SU-DHL-6 (cell line): ENCODE data around the gene BBS7.

Experiments used
- CTCF ChIP-seq: fragments of 200-600 bp; sonication (generic); IDR thresholded peaks from one replicate; pipeline ENCODE4 v1.5.1; 2017; ENCODE audit warnings: antibody characterized with exemption, mild to moderate bottlenecking, low read length, moderate library complexity; ENCODE audit not compliant: insufficient read depth, poor library complexity, severe bottlenecking
- EZH2phosphoT487 ChIP-seq: fragments of 200-600 bp; sonication (generic), shearing (Covaris generic); conservative IDR thresholded peaks from 2 replicates; pipeline ENCODE4 v1.6.1; 2018; ENCODE audit warnings: mild to moderate bottlenecking, antibody characterized with exemption, low read length, moderate library complexity, mixed read lengths

GRCh38 chr4:121827853-121828252 is 42.4 kb downstream of the BBS7 start:
- TF ChIP-seq CTCF (no peak), EZH2phosphoT487 (no peak)
